ENCODE measurements around the gene SELENOV.

- TF ChIP-seq EZH2phosphoT487 (IDR thresholded peaks at IDR 0.05; ENCODE audit: insufficient read depth, low read depth), result no peak
- no peak for TF ChIP-seq EZH2 (IDR thresholded peaks at IDR 0.05; ENCODE audit: insufficient read depth, poor library complexity, severe bottlenecking)
These were observed 38.2 kb downstream of the SELENOV start for GRCh38 chr19:39553082-39553652.

Data from GM23248 (cell line).